ENCODE data around the gene PDRG1.

DNA sequence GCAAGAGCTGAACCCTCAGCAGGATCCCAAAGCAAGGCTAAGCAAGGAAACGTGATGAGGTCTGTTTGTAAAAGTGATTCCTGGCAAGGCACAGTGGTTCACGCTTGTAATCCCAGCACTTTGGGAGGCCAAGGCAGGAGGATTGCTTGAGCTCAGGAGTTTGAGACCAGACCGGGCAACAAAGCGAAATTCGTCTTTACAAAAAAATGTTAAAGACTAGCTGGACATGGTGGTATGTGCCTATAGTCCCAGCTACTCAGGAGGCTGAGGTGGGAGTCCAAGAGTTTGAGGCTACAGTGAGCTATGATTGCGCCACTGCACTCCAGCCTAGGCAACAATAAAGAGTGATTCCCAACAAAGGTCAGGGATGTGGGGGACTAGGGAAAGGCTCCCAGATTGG lies 12.0 kb upstream of the PDRG1 start:
- TF ChIP-seq ZBTB7A (IDR thresholded peaks at IDR 0.05; ENCODE audit: low read depth), result no peak
- no peak for TF ChIP-seq EP300 (IDR thresholded peaks at IDR 0.05; ENCODE audit: borderline replicate concordance)
- no peak for TF ChIP-seq TAF1 (IDR thresholded peaks at IDR 0.05; ENCODE audit: low read depth)
